Nephron (organoid): Measurements from ENCODE around the gene AEBP2.

Source experiments
- H3K27ac Mint-ChIP-seq, 3 experiments: 2 replicates each; pipeline ENCODE4 v1.8.0; 2020; ENCODE audit warnings: mixed read lengths in 3 of 3, mild to moderate bottlenecking in 2 of 3, moderate library complexity in 1 of 3
- H3K27me3 Mint-ChIP-seq: 2 replicates; pipeline ENCODE4 v1.8.0; 2021; ENCODE audit warnings: low read depth, mild to moderate bottlenecking, moderate library complexity, mixed read lengths
- H3K36me3 Mint-ChIP-seq: 2 replicates; pipeline ENCODE4 v1.8.0; 2020; ENCODE audit warnings: low read depth, mixed read lengths
- H3K4me1 Mint-ChIP-seq: 2 replicates; pipeline ENCODE4 v1.8.0; 2020; ENCODE audit warnings: mixed read lengths
- H3K4me3 Mint-ChIP-seq, 3 experiments: 2 replicates each; pipeline ENCODE4 v1.8.0; 2020; ENCODE audit warnings: mild to moderate bottlenecking in 3 of 3, mixed read lengths in 3 of 3, moderate library complexity in 2 of 3
- H3K9me3 Mint-ChIP-seq: 2 replicates; pipeline ENCODE4 v1.8.0; 2020; ENCODE audit warnings: mixed read lengths
- TF ChIP-seq, protein P1 (sequence below), 3 experiments: fragments of 200-600 bp; sonication (generic); IDR thresholded peaks; one replicate each; pipeline ENCODE4 v1.5.0; 2021; ENCODE audit warnings: antibody characterized with exemption in 3 of 3; ENCODE audit not compliant: unreplicated experiment in 3 of 3

AEBP2 gene

DNA sequence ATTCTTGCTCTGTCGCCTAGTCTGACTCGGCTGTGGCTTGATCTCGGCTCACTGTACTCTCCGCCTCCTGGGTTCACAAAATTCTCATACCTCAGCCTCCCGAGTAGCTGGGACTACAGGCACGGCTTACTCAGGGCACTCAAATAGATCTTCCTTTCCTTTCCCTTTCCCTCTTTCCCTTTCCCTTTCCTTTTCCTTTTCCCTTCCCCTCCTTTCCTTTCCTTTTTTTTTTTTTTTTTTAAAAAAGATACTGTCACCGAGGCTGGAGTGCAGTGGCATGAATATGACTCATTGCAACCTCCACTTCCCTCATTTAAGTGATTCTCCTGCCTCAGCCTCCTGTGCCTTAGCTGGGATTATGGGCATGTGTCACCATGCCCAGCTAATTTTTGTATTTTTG, 86.0 kb downstream of the AEBP2 start:
- H3K27me3 Mint-ChIP-seq: no peaks in the 10 kb centered on the region
- TF ChIP-seq, protein P1, sequence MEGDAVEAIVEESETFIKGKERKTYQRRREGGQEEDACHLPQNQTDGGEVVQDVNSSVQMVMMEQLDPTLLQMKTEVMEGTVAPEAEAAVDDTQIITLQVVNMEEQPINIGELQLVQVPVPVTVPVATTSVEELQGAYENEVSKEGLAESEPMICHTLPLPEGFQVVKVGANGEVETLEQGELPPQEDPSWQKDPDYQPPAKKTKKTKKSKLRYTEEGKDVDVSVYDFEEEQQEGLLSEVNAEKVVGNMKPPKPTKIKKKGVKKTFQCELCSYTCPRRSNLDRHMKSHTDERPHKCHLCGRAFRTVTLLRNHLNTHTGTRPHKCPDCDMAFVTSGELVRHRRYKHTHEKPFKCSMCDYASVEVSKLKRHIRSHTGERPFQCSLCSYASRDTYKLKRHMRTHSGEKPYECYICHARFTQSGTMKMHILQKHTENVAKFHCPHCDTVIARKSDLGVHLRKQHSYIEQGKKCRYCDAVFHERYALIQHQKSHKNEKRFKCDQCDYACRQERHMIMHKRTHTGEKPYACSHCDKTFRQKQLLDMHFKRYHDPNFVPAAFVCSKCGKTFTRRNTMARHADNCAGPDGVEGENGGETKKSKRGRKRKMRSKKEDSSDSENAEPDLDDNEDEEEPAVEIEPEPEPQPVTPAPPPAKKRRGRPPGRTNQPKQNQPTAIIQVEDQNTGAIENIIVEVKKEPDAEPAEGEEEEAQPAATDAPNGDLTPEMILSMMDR (IDR thresholded peaks at IDR 0.05; ENCODE audit: unreplicated experiment in 3 of 3): no peak
- H3K4me1 Mint-ChIP-seq: peaks cover 29% of the 10 kb centered on the region
- H3K4me3 Mint-ChIP-seq: no peak overlapping the region
- H3K9me3 Mint-ChIP-seq: no peaks in the 10 kb centered on the region
- H3K27ac Mint-ChIP-seq: peak overlapping the region in 1 of 3 experiments; percentile 31
- no peaks in the 10 kb centered on the region for H3K36me3 Mint-ChIP-seq

- Mint-ChIP-seq H3K27ac (peak overlapping the region; percentile 23 to 72 (median 62)), H3K4me1 (peaks cover 41% of the 10 kb centered on the region), H3K36me3 (no peaks in the 10 kb centered on the region), H3K27me3 (no peaks in the 10 kb centered on the region), H3K9me3 (no peaks in the 10 kb centered on the region), H3K4me3 (no peak overlapping the region)
- TF ChIP-seq, protein P1 (IDR thresholded peaks at IDR 0.05; ENCODE audit: unreplicated experiment in 3 of 3): no peak
Measured at GRCh38 chr12:19527866-19528265, 88.6 kb downstream of the AEBP2 start.

GRCh38 chr12:19528750-19529149, 89.5 kb downstream of the AEBP2 start:
- Mint-ChIP-seq H3K27ac (peak overlapping the region; percentile 57 to 92 (median 60)), H3K4me1 (peaks cover 46% of the 10 kb centered on the region), H3K27me3 (no peaks in the 10 kb centered on the region), H3K9me3 (peaks cover 4% of the 10 kb centered on the region), H3K4me3 (no peak overlapping the region), H3K36me3 (no peaks in the 10 kb centered on the region)
- TF ChIP-seq, protein P1 (IDR thresholded peaks at IDR 0.05; ENCODE audit: unreplicated experiment in 3 of 3): no peak

GRCh38 chr12:19529951-19530636, 90.8 kb downstream of the AEBP2 start:
- H3K36me3 Mint-ChIP-seq: peaks cover 3% of the 10 kb centered on the region
- H3K27ac Mint-ChIP-seq: peak overlapping the region; percentile 51 to 92 (median 88)
- H3K4me3 Mint-ChIP-seq: no peak overlapping the region
- peaks cover 46% of the 10 kb centered on the region for H3K4me1 Mint-ChIP-seq
- H3K9me3 Mint-ChIP-seq: peaks cover 11% of the 10 kb centered on the region
- H3K27me3 Mint-ChIP-seq: no peaks in the 10 kb centered on the region
- TF ChIP-seq, protein P1 (IDR thresholded peaks at IDR 0.05; ENCODE audit: unreplicated experiment in 3 of 3): no peak

GRCh38 chr12:19530637-19531023, 91.3 kb downstream of the AEBP2 start:
- H3K4me3 Mint-ChIP-seq: no peak overlapping the region
- peaks cover 8% of the 10 kb centered on the region for H3K36me3 Mint-ChIP-seq
- H3K27ac Mint-ChIP-seq: peak overlapping the region; percentile 51 to 92 (median 88)
- H3K9me3 Mint-ChIP-seq: peaks cover 17% of the 10 kb centered on the region
- no peaks in the 10 kb centered on the region for H3K27me3 Mint-ChIP-seq
- TF ChIP-seq, protein P1 (IDR thresholded peaks at IDR 0.05; ENCODE audit: unreplicated experiment in 3 of 3): no peak
- H3K4me1 Mint-ChIP-seq: peaks cover 46% of the 10 kb centered on the region

- H3K4me3 Mint-ChIP-seq: no peak overlapping the region
- no peaks in the 10 kb centered on the region for H3K27me3 Mint-ChIP-seq
- H3K4me1 Mint-ChIP-seq: peaks cover 31% of the 10 kb centered on the region
- TF ChIP-seq, protein P1 (IDR thresholded peaks at IDR 0.05; ENCODE audit: unreplicated experiment in 3 of 3): no peak
- peaks cover 13% of the 10 kb centered on the region for H3K36me3 Mint-ChIP-seq
- peak overlapping the region in 2 of 3 experiments; percentile 35 to 50 for H3K27ac Mint-ChIP-seq
- peaks cover 26% of the 10 kb centered on the region for H3K9me3 Mint-ChIP-seq
Measured at GRCh38 chr12:19533567-19533966, 94.3 kb downstream of the AEBP2 start.
